ENCODE measurements around the gene PPP1R9B.

The PPP1R9B gene

DNA sequence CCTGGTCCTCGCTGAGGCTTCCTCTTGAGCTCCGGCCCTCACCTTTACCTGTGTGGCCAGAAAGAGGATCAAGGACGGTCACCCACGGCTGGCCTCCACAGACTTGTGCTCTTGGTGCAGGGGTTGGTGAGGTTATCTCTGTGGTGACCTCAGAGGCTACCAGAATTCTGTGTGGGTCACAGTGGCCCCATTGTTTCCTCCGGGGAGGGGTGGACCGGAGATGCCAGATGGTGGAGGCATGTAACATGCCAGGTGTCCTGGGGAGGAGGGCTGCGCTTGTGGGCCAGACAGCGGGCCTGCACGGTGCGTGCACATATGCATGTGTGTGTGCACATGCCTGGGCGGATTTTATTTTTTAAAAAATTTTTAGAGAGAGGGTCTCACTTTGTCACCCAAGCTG, 21.7 kb upstream of the PPP1R9B start:
- no peak for DNase-seq (ENCODE audit: low spot score)

DNA sequence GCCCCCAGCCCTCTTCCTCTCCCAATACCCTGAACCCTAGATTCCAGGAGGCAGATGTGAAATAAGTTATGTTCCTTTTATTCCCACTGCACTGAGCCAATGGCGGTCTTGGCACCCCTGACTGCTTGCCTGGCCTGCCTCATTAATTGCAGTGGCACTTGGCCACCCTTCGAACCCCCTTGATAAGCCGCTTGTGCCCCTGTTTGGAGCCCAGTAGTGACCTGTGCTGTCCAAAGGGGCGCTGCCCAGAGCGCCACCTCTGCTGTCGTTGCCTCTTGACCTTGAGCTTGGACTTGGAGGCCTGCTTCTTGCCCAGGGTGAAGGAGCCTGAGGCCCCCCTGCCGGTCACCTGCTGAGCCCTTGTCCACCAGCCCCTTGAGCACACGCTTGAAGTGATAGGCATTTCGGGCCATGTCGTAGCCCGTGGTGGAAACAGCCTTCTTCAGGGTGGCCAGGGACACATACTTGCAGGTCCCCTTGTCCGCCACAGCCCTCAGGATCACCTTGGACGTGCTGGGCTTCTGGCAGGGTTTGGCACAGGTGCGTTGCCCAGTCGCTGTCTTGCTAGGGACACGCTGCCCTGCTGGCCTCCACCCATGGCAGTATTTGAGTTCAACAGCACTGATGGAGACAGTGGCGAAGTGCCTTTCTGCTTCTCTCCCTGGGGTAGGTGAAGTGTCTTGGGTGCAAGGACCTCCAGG, 21.0 kb upstream of the PPP1R9B start:
- no peak for DNase-seq (ENCODE audit: low spot score)

DNA sequence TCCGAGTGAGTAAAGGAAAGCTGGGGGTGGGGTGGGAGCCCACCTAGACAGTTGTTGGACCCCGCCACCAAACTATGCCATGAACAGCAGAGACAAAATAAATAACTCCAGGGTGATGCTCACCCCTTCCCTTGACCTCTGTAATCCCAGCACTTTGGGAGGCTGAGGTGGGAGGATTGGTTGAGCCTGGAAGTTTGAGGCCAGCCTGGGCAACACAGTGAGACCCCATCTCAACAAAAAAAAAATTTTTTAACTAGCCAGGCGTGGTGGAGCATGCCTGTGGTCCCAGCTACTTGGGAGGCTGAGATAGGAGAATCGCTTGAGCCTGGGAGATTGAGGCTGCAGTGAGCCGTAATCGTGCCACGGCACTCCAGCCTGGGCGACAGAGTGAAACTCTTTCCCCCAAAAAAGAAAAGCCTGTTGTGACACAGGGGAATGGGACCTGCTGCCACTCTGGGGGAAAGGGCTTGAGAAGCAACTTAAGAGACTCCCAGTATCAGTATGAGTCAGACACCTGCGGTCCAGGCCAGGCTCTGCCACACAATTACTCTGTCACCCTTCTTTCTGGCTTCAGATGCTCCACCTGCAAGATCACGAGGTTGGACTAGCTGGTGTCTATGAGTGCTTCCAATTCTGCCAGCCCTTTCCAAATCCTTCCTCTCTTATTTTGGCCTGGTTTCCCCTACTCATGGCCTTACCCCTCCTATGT, 20.3 kb upstream of the PPP1R9B start:
- DNase-seq (ENCODE audit: low spot score): no peak

DNA sequence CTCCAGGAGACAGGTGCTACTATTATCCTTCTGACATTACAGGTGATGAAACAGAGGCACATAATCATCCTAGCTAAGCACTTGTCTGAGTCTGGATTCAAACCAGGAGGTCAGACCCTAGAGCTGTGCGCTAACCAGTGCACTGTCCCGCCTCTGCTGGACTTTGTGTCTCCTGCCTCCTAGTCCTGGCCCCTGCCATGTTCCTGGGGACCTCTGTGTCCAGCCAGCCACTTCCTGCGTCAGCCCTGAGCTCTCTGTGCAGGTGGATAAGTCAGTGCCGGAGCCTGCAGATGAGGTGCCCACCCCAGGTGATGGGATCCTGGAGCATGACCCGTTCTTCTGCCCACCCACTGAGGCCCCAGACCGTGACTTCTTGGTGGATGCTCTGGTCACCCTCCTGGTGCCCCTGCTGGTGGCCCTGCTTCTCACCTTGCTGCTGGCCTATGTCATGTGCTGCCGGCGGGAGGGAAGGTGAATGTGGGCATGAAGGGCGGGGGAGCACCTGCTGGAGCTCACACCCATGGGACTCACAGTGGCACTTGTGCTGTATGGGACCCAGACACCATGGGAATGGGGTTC, 19.5 kb upstream of the PPP1R9B start:
- DNase-seq (ENCODE audit: low spot score): no peak

DNA sequence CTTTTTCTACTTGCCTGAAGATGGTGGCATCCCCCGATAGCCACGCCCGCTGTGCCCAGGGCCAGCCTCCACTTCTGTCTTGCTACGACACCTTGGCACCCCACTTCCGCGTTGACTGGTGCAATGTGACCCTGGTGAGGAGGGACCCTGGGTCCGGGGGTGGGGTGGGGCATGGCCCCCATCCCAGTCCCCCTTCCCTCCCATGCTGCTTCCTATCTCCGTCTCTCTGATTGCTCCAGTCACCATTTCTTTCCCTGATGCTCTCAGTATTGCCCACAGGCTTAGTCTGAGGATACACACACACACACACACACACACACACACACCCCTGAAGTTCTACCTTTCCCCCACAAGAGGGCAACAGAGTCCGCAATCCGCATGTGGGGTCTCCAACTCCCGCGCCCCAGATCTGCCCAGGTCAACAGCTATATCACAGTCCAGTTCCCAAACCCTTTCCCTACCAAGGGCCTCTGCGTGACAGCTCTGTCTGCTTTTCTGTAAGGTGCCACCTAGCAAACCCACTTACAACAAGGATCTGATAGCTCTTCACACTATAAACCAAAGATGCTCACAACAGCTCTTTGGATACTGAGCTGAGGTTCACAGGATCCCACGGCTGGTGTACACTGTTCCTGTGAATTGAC, 18.8 kb upstream of the PPP1R9B start:
- DNase-seq (ENCODE audit: low spot score): peak; percentile 87

DNA sequence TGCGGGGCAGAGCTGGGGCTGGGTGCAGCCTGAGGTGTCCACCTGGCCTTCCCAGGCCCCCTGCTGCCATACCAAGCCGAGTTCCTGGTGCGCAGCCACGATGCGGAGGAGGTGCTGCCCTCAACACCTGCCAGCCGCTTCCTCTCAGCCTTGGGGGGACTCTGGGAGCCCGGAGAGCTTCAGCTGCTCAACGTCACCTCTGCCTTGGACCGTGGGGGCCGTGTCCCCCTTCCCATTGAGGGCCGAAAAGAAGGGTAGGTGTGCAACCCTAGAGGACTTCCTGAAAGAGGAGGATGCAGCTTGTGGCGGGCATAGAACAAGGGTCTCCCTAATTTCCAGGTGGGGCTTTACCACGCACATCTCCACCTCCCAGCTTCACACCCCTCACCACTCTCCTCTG, 17.8 kb upstream of the PPP1R9B start:
- no peak for DNase-seq (ENCODE audit: low spot score)

DNA sequence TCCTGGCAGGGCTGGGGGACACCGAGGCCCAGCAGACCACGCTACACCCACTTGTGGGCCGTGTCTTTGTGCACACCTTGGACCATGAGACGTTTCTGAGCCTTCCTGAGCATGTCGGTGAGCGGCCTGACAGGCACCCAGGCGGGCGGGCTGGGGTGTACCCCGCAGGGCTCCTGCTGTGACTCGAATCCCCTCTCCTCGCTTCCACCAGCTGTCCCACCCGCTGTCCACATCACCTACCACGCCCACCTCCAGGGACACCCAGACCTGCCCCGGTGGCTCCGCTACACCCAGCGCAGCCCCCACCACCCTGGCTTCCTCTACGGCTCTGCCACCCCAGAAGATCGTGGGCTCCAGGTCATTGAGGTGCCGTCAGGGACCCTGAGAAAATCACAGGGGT, 16.9 kb upstream of the PPP1R9B start:
- DNase-seq (ENCODE audit: low spot score): no peak

DNA sequence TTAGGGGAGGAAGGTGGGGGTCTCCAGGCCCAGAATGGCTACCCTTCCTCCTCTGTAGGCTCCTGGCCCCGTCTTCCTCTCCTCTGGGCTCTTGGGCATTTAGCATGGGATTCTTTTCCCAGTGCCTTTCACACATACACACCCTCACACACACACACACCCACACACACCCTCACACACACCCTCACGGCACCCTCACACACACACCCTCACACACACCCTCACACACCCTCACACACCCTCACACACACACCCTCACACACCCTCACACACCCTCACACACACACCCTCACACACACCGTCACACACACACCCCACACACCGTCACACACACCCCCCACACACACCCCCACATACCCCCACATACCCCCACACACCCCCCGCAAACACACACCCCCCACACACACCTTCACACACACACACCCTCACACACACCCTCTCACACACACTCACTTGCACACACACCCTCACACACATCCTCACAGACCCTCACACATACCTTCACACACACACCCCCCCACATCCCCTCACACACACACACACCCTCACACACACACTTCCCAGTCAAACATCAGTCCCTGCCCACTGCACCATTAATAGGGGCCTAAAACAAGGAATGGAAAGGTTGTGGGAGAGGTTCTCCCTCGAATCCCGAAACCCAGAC, 16.2 kb upstream of the PPP1R9B start:
- DNase-seq (ENCODE audit: low spot score): no peak

DNA sequence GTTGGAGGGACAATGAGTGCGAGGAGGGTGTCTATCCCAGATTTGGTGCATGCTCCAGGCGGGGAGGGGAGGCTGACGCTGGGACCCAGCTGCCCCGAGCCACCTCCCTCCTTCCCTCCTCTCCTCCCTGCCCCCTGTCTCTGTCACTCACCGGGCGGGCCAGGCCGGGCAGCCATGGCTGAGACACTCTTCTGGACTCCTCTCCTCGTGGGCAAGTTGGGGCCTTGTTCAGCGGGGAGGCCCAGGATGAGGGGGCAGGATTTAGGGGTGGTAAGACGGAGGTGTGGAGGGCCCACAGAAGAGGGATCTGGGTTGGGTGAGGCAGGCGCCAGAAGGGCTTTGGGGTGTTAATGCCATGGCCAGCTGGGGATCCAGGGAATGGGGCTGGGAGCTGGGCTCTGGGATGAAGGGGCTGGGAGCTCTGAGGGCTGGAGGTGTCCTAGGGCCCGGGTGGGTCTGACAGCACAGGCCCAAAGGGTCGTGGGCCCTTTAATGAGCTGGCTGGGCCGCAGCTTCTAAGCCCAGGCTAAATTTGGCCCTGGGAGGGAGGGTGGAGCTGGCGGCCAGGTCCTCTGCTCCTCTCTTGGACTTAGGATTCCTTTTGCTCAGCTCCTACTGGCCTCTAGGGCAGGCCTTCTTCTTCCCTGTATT, 15.5 kb upstream of the PPP1R9B start, which contains the start of gene SGCA:
Gene SGCA (plus strand): TSS at position 139 of the 651 bp plus-strand sequence. CDS start 36 bp downstream, at position 175.
- peak; percentile 82 for DNase-seq (ENCODE audit: low spot score)

DNA sequence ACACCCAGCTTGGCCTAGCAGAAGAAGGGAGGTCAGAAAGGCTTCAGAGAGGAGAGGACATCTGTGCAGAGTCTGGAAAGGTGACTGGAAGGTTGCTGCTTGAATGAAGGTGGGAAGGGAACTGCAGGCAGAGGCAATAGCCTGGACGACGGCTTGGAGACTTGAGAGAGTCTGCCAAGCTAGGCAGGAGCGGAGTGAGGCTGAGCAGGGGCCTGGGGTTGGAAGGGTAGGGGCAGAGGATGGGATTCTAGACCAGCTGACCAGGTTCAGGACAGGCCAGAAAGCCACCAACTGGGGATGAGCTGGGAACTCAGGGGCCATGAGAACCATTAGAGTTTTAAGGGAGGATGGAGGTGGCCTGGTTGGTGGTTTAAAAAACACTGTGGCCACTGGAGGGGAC, 15.0 kb upstream of the PPP1R9B start:
- no peak for DNase-seq (ENCODE audit: low spot score)

DNA sequence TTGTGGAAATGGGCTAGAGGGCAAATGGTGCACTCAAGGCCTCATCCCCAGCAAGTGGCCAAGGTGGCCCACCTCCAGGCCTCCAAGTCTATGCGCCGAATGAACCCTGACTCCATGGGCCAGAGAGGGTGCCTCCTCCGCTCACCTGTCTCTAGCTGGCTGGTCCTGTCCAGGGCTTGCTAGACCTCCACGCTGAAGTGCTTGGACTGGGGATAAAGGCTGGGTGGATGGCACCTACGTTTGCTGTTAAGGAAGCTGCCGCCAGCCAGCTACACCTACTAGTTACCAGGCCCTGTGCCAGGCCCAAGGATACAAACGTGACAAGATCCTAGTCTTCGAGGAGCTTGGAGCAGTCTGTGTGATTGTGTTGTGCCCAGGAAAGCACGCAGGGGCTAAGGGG, 14.6 kb upstream of the PPP1R9B start:
- DNase-seq (ENCODE audit: low spot score): no peak

DNA sequence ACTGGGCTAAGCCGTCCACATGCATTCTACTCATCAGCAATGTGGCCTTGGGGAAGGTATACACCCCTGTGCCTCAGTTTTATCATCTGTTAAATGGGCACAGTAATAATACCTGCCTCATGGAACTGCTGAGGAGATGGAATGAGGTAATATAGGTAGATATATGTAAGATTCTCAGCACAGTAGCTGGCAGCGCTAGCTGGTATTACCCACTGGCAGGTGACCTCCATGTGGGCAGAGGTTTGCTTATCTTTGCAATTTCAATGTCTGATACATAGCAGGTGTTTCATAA, 14.2 kb upstream of the PPP1R9B start:
- no peak for DNase-seq (ENCODE audit: low spot score)

DNA sequence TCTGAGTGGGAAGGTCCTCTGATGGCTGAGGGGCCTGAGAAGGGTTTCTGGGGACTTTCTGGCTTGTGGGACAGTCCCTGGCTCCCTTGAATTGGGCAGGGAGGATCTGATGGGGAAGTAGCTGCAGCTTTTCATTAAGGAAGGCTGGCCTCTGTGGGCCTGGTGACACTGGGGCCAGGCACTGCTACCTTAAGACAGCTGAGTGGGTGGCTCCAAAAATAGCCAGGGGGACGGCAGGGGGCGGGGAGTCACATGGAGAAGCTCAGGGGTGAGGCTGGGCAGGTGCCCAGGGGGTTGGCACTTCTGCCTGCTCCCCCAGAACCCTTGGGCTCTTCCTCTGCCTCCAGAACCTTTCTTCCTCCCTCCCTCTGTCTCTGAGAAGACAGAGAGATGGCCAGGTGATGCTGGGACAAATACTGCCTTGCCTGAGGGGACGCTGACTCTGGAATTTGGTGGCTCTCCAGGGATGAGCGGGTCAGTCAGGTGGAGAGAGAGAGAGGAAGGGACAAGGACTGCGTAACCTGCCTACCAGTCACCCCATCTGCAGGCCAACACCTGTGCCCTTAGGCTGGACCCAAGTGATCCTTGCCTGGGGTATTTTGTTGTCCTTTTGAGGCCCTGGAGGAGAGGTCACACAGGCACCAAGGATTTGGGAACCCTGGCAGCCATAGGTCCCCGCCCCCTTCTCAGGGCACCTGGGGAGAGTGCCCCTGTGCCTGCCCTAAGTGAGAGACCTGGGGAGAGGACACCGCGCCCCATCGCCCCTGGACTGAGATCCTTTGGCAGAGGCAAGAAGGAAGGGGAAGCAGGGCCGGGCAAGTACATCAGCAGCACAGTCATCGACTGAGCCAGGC, 13.6 kb upstream of the PPP1R9B start:
- DNase-seq (ENCODE audit: low spot score): no peak

DNA sequence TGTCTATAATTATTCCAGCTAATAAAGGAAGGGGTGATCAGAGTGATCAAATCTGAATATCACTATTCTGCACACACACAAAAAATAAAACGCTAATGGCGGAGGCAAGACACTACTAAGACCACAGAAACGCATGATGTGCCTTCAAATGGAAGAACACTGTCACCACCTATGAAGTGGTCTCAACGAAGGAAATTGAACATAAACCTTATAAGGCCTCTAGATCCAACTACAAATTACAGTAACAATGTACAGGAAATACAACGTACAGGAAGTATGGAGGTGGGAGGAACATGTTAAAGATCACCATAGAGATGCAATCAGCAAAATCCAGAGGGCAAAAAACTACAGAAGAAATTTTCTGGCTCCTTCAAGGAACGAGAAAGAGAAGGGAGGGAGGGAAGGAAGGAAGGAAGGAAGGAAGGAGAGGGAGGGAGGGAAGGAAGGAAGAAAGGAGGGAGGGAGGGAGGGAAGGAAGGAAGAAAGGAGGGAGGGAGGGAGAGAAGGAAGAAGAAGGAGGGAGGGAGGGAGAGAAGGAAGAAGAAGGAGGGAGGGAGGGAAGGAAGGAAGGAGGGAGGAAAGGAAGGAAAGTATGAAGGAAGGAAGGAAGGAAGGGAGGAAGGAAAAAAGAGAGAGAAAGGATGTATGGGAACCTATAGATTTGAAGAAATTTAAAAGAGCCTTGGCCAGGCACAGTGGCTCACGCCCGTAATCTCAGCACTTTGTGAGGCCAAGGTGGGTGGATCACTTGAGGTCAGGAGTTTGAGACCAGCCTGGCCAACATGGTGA, 12.2 kb upstream of the PPP1R9B start:
- DNase-seq (ENCODE audit: low spot score): no peak

DNA sequence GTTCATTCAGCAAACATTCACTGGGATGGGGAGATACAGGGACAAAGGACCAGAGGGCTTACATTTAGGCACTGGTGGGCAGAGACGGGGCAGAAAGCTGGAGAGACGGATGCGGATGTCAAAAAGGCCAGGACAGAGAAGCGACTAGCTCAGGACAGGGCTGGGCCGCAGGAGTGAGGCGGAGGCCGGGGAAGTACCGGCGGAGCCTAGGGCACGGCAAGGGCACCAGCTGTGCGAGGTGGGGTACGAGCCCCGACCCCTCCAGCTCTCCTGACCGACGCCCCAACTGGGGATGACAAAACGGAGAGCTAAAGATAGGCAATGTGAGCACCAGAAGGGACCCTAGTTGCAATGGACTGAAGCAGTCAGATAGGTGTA, 11.4 kb upstream of the PPP1R9B start:
- no peak for DNase-seq (ENCODE audit: low spot score)

DNA sequence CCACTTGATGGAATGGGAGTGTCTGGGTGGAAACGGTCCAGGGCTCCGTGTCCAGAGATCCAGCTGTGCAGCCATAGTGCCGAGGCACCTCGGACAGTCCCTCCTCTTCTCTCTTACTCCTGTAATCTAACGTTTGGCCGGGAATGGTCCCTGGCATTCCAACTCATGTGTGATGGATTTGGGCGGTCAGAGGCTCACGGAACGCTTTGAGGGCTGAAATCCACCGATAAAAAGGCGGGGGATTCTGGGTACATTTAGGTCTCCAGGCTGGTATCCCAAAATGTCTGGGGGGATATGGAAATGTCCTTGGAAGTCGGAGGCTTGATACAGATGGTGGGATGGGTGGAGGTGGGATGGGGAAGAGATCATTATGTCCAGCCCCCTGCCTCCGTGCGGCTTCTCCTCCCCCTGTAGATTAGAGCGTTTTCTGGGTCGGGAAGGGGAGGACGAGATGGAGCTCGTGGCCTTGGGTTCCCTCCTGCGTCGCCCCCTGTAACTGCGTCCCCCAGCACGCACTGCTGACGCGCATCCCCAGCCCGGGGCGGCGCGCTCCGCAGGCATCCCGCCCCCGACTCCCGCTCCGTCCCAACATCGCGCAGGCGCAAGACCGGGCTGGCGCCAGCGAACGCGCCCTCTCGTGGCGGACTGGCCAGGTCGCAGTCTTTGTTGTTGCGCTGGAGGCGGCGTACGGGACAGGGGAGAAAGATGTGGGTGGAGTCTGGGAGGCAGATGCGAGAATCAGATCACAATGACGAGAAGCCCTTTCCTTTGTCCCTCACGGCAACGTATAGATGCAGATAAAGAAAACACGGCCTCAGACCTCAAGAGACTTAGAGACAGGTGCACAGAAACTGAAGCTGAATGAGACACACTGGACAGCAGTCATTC, 10.8 kb upstream of the PPP1R9B start:
- peak; percentile 98 for DNase-seq (ENCODE audit: low spot score)

DNA sequence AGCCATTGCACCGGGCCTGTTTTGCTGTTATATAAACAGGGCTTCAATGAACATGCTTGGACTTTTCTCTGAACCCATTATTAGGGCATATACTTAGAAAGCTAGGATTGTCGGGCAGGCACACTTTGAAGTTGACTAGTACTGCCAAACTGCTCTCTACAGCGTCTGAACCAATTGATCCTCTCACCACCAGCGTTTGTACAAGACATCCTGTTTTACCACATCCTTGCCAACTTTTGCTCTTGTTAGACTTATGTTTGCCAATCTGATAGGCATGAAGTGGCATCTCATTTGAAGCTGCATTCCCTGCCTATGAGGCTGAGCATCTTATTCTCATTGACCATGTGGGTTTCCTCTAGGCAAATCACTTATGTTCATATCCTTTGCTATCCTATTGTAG, 7.4 kb upstream of the PPP1R9B start:
- no peak for DNase-seq (ENCODE audit: low spot score)

DNA sequence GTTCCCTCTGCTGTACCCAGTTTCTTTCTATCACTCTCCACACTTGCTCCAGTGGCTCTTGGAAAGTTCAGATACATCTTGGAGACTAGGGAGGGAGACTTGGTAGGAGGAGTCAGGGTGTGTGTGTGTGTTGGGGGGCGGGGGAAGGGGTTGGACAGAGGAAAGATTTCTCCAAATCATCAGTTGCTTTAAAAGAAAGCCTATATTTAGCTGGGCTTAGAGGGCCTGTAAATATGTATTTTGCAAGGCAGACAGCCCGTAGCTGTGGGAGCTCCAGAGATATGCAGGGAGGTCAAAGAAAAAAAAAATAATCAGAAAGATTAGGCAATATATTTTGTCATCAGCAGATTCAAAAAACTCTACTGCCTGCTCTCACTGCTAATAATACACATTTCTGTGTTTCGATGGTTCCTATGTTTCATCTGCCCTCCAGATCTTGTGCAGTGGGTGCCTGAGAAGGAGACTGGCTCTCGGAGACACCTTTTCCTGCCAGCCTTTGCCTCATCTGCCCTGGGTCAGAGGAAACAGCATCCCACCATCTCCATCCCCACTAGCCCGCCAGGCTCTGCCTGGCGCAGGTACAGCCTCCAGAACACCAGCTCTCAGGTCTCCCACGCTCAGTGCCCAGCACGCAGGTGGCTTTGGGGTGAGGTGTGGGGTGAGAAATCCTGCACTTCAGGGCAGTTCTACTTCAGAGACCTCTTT, 4.8 kb upstream of the PPP1R9B start:
- DNase-seq (ENCODE audit: low spot score): no peak

DNA sequence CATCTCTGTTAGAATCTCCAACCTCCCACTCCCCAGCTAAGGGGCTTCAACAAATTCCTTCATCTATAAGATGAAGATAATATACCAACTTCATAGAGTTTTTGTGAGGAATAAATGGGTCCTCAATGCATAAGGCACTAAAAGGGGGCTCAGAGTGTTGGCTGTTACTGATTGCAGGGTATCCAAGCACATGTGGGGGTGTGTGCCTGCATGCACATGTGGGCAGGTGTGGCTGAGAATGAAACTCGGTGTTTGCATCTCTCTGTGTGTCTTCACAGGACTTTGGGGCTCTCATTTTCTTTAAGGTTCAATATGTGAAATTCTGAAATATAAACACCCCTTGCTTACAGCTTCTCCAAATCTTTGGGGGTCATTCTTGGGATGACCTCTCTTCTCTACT, 4.1 kb upstream of the PPP1R9B start:
- no peak for DNase-seq (ENCODE audit: low spot score)
